ENCODE measurements around the gene SHISAL1.

The SHISAL1 gene

GRCh38 chr22:44213489-44214043 lies 99.2 kb downstream of the SHISAL1 start:
- H3K4me3 ChIP-seq (replicated peaks; ENCODE audit: insufficient read depth, low read length) = no peak overlapping the region
- H3K27ac ChIP-seq (replicated peaks) = no peak overlapping the region
- no peaks in the 10 kb centered on the region for H3K27me3 ChIP-seq (ENCODE audit: insufficient read depth, poor library complexity, severe bottlenecking)
- DNase-seq (ENCODE audit: low read depth in 1 of 2, low spot score in 1 of 2) = no peak
- TF ChIP-seq POLR2AphosphoS5 (IDR thresholded peaks at IDR 0.05; ENCODE audit: low read depth) (no peak), GABPA (IDR thresholded peaks at IDR 0.05; ENCODE audit: low read depth) (no peak), SPI1 (IDR thresholded peaks at IDR 0.05; ENCODE audit: borderline replicate concordance, low read depth) (no peak), CTCF (IDR thresholded peaks at IDR 0.05; ENCODE audit: insufficient read depth, low read length) (no peak)

- Histone ChIP-seq H3K27ac (replicated peaks) (no peak overlapping the region), H3K4me3 (replicated peaks; ENCODE audit: insufficient read depth, low read length) (no peak overlapping the region), H3K27me3 (ENCODE audit: insufficient read depth, poor library complexity, severe bottlenecking) (no peaks in the 10 kb centered on the region)
- DNase-seq (ENCODE audit: low read depth in 1 of 2, low spot score in 1 of 2) = no peak
- TF ChIP-seq CTCF (IDR thresholded peaks at IDR 0.05; ENCODE audit: insufficient read depth, low read length) (no peak), GABPA (IDR thresholded peaks at IDR 0.05; ENCODE audit: low read depth) (no peak), REST (IDR thresholded peaks at IDR 0.05; ENCODE audit: insufficient replicate concordance, low read depth) (no peak), POLR2AphosphoS5 (IDR thresholded peaks at IDR 0.05; ENCODE audit: low read depth) (no peak; the same call in 1 of the 2 replicates), SPI1 (IDR thresholded peaks at IDR 0.05; ENCODE audit: borderline replicate concordance, low read depth) (no peak)
These were observed 99.8 kb downstream of the SHISAL1 start for GRCh38 chr22:44212936-44213335.

GRCh38 chr22:44211946-44212930 lies 100.5 kb downstream of the SHISAL1 start:
- H3K27ac ChIP-seq (replicated peaks) = no peak overlapping the region
- no peak overlapping the region for H3K4me3 ChIP-seq (replicated peaks; ENCODE audit: insufficient read depth, low read length)
- no peak for DNase-seq (ENCODE audit: low read depth in 1 of 2, low spot score in 1 of 2)
- no peaks in the 10 kb centered on the region for H3K27me3 ChIP-seq (ENCODE audit: insufficient read depth, poor library complexity, severe bottlenecking)
- no peak for TF ChIP-seq REST (IDR thresholded peaks at IDR 0.05; ENCODE audit: insufficient replicate concordance, low read depth)
- TF ChIP-seq GABPA (IDR thresholded peaks at IDR 0.05; ENCODE audit: low read depth) = no peak
- no peak for TF ChIP-seq POLR2AphosphoS5 (IDR thresholded peaks at IDR 0.05; ENCODE audit: low read depth)
- no peak for TF ChIP-seq CTCF (IDR thresholded peaks at IDR 0.05; ENCODE audit: insufficient read depth, low read length)
- no peak for TF ChIP-seq SPI1 (IDR thresholded peaks at IDR 0.05; ENCODE audit: borderline replicate concordance, low read depth)

Measured in HL-60 (cell line).